ENCODE measurements around the gene C10orf71. TPM values are rescaled to one million over a fixed set of nuclear protein-coding genes. Genes with fewer than 3 reads are reported as not detected.

Gene C10orf71
- total and polyA plus RNA-seq, 2 experiments from 2014 or later: not detected

- Histone ChIP-seq H3K79me2 (no peaks in the 10 kb centered on the region), H3K4me3 (no peak overlapping the region), H3K4me1 (ENCODE audit: insufficient read depth) (no peaks in the 10 kb centered on the region), H3K9me2 (replicated peaks; ENCODE audit: insufficient read depth) (no peaks in the 10 kb centered on the region), H3K9me3 (ENCODE audit: low read depth) (peaks cover 2% of the 10 kb centered on the region), H3K27me3 (no peaks in the 10 kb centered on the region), H3K36me3 (replicated peaks; ENCODE audit: insufficient read depth, low read depth) (no peaks in the 10 kb centered on the region), H4K20me1 (ENCODE audit: insufficient read depth, poor library complexity, severe bottlenecking) (no peaks in the 10 kb centered on the region), H3K27ac (no peak overlapping the region), H2AFZ (no peak overlapping the region), H3K4me2 (no peak overlapping the region)
- DNase-seq (ENCODE audit: low spot score): no peak
- TF ChIP-seq CTCF (IDR thresholded peaks at IDR 0.05; ENCODE audit: poor library complexity): no peak
- TF ChIP-seq EZH2 (IDR thresholded peaks at IDR 0.05; ENCODE audit: borderline replicate concordance): no peak
- TF ChIP-seq EZH2phosphoT487 (IDR thresholded peaks at IDR 0.05; ENCODE audit: low read depth, severe bottlenecking, unreplicated experiment): no peak
- WGBS (ENCODE audit: low lambda C conversion rate, missing lambda C conversion rate): 88% methylated on average over 1 of the region's 1 CpG
Measured at GRCh38 chr10:49265885-49266284, 33.1 kb upstream of the C10orf71 start.

GRCh38 chr10:49268185-49268584, 30.8 kb upstream of the C10orf71 start:
- H3K27me3 ChIP-seq: no peaks in the 10 kb centered on the region
- no peaks in the 10 kb centered on the region for H3K9me2 ChIP-seq (replicated peaks; ENCODE audit: insufficient read depth)
- H2AFZ ChIP-seq: no peak overlapping the region
- TF ChIP-seq CTCF (IDR thresholded peaks at IDR 0.05; ENCODE audit: poor library complexity): no peak
- no peak for TF ChIP-seq EZH2 (IDR thresholded peaks at IDR 0.05; ENCODE audit: borderline replicate concordance)
- no peak for TF ChIP-seq EZH2phosphoT487 (IDR thresholded peaks at IDR 0.05; ENCODE audit: low read depth, severe bottlenecking, unreplicated experiment)
- no peak overlapping the region for H3K4me2 ChIP-seq
- no peaks in the 10 kb centered on the region for H3K79me2 ChIP-seq
- no peak for DNase-seq (ENCODE audit: low spot score)
- no peaks in the 10 kb centered on the region for H4K20me1 ChIP-seq (ENCODE audit: insufficient read depth, poor library complexity, severe bottlenecking)
- H3K9me3 ChIP-seq (ENCODE audit: low read depth): peaks cover 2% of the 10 kb centered on the region
- no peaks in the 10 kb centered on the region for H3K36me3 ChIP-seq (replicated peaks; ENCODE audit: insufficient read depth, low read depth)
- H3K4me3 ChIP-seq: no peak overlapping the region
- WGBS (ENCODE audit: low lambda C conversion rate, missing lambda C conversion rate): 71% methylated on average over 2 of the region's 2 CpGs
- no peak overlapping the region for H3K27ac ChIP-seq
- no peaks in the 10 kb centered on the region for H3K4me1 ChIP-seq (ENCODE audit: insufficient read depth)

GRCh38 chr10:49269523-49269922, 29.4 kb upstream of the C10orf71 start:
- Histone ChIP-seq H2AFZ (no peak overlapping the region), H3K9me3 (ENCODE audit: low read depth) (peaks cover 2% of the 10 kb centered on the region)
- no peak for DNase-seq (ENCODE audit: low spot score)

More at GRCh38 chr10:49269523-49269922, 29.4 kb upstream of the C10orf71 start:
- H3K9me2 ChIP-seq (replicated peaks; ENCODE audit: insufficient read depth): no peaks in the 10 kb centered on the region
- H3K27me3 ChIP-seq: no peaks in the 10 kb centered on the region
- TF ChIP-seq CTCF (IDR thresholded peaks at IDR 0.05; ENCODE audit: poor library complexity) (no peak), EZH2 (IDR thresholded peaks at IDR 0.05; ENCODE audit: borderline replicate concordance) (no peak), EZH2phosphoT487 (IDR thresholded peaks at IDR 0.05; ENCODE audit: low read depth, severe bottlenecking, unreplicated experiment) (no peak)
- H3K79me2 ChIP-seq: no peaks in the 10 kb centered on the region
- H3K4me3 ChIP-seq: no peak overlapping the region
- 80% methylated on average over 1 of the region's 1 CpG for WGBS (ENCODE audit: low lambda C conversion rate, missing lambda C conversion rate)
- no peaks in the 10 kb centered on the region for H3K4me1 ChIP-seq (ENCODE audit: insufficient read depth)
- H3K4me2 ChIP-seq: no peak overlapping the region
- no peaks in the 10 kb centered on the region for H3K36me3 ChIP-seq (replicated peaks; ENCODE audit: insufficient read depth, low read depth)
- H3K27ac ChIP-seq: no peak overlapping the region
- H4K20me1 ChIP-seq (ENCODE audit: insufficient read depth, poor library complexity, severe bottlenecking): no peaks in the 10 kb centered on the region
